ENCODE results near the gene DUS2.

The DUS2 gene

DNA sequence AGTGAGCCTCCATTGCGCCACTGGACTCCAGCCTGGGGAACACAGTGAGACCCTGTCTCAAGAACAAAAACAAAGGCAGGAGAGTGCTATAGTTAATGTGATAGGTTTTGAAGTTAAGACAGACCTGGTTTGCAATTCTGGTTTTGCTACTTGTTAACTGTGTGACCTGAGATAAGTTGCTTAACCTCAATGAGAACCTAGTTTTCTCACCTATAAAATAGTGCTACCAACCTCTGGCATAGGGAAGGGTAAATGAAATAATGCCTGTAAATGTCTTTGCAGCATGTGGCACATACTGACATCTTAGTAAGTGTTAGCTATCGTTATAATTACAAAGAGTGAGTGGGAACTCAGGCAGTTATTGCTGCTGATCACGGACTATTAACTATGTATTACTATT, 32.3 kb downstream of the DUS2 start:
- ChIA-PET CTCF (interaction anchor here (0.7 to 1.6 kb wide), 6 partner anchors 10 to 534 kb away, joined by 3 to 9 read pairs (median 3); no protein-coding TSS in a partner anchor), POLR2A (interaction anchor here (1.0 kb wide), 1 partner anchor 29 kb away, joined by 3 read pairs; no protein-coding TSS in a partner anchor)
- no peaks in the 10 kb centered on the region for H3K27me3 ChIP-seq (replicated peaks in 2 of 5; ENCODE audit: control insufficient read depth in 4 of 5, insufficient read depth in 5 of 5, low read length in 4 of 5)
- WGBS (ENCODE audit: insufficient coverage) = 100% methylated on average over 1 of the region's 3 CpGs
- H3K4me3 ChIP-seq (ENCODE audit: control insufficient read depth in 1 of 7, extremely low read depth in 1 of 7, insufficient read depth in 4 of 7, low read depth in 2 of 7, low read length in 6 of 7) = no peak overlapping the region
- no peak overlapping the region for H3K27ac ChIP-seq (ENCODE audit: insufficient read depth in 1 of 2, low read depth in 1 of 2, low read length in 2 of 2, poor library complexity in 1 of 2, severe bottlenecking in 2 of 2)
- H3K4me1 ChIP-seq (ENCODE audit: control extremely low read depth in 1 of 4, control insufficient read depth in 4 of 4, insufficient read depth in 4 of 4, low read length in 3 of 4) = no peaks in the 10 kb centered on the region
- H3K36me3 ChIP-seq (ENCODE audit: control insufficient read depth in 4 of 4, insufficient read depth in 4 of 4, low read length in 3 of 4) = peaks cover 22 to 61% (median 41%) of the 10 kb centered on the region in 4 experiments
- no peak for DNase-seq
- H3K9me3 ChIP-seq (ENCODE audit: control extremely low read depth in 1 of 5, control insufficient read depth in 4 of 5, insufficient read depth in 2 of 5, low read depth in 1 of 5, low read length in 4 of 5) = no peaks in the 10 kb centered on the region

DNA sequence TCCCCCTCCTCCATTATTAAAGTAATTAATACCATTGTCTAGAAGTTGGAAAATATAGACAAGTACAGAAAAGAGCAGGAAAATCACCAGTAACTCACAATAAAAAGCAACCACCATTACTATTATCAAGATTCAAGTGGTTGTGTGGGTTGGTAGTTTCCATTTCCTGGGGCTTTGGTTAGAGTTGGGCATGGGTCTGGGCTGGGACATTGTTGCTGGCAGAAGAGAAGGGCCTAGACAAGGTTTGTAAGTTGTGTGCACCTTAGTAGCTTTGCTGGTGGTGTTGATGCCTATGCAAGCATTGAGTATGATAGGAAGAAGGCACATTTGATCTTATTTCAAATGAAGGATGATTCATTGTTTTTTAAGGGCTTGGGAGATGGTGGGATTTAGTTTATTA, 36.7 kb downstream of the DUS2 start:
- POLR2A ChIA-PET = no interaction called here
- Histone ChIP-seq H3K27ac (ENCODE audit: insufficient read depth in 1 of 2, low read depth in 1 of 2, low read length in 2 of 2, poor library complexity in 1 of 2, severe bottlenecking in 2 of 2) (no peak overlapping the region), H3K9me3 (ENCODE audit: control extremely low read depth in 1 of 5, control insufficient read depth in 4 of 5, insufficient read depth in 2 of 5, low read depth in 1 of 5, low read length in 4 of 5) (no peaks in the 10 kb centered on the region), H3K4me1 (ENCODE audit: control extremely low read depth in 1 of 4, control insufficient read depth in 4 of 4, insufficient read depth in 4 of 4, low read length in 3 of 4) (peaks cover 0 to 15% (median 1%) of the 10 kb centered on the region in 4 experiments), H3K27me3 (replicated peaks in 2 of 5; ENCODE audit: control insufficient read depth in 4 of 5, insufficient read depth in 5 of 5, low read length in 4 of 5) (no peaks in the 10 kb centered on the region), H3K36me3 (ENCODE audit: control insufficient read depth in 4 of 4, insufficient read depth in 4 of 4, low read length in 3 of 4) (peaks cover 8 to 67% (median 43%) of the 10 kb centered on the region in 4 experiments), H3K4me3 (ENCODE audit: control insufficient read depth in 1 of 7, extremely low read depth in 1 of 7, insufficient read depth in 4 of 7, low read depth in 2 of 7, low read length in 6 of 7) (no peak overlapping the region)
- no peak for DNase-seq
- CTCF ChIA-PET = no interaction called here

DNA sequence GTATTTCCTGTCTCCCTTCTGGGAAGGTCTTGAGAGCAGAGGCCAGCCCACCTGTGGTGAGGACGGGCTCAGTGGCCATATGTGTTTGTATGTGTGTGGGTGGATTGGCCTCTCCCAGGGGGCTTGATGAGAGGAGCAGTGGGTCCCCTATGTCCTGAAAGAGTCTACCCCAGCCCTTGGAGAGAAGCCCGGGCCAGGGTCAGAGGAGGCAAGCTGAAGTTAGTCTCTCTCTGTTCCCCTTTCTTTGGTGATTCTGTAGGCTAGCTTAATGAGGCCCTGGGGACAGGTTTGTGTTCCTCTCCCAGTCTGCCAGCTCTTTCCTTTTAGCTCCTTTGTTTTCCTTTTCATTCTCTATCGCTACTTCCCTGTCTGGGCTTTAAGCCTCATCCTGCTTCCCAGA, 38.3 kb downstream of the DUS2 start:
- WGBS (ENCODE audit: insufficient coverage) = 95% methylated on average over 2 of the region's 3 CpGs
- DNase-seq = no peak
- Histone ChIP-seq H3K4me3 (ENCODE audit: control insufficient read depth in 1 of 7, extremely low read depth in 1 of 7, insufficient read depth in 4 of 7, low read depth in 2 of 7, low read length in 6 of 7) (no peak overlapping the region), H3K4me1 (ENCODE audit: control extremely low read depth in 1 of 4, control insufficient read depth in 4 of 4, insufficient read depth in 4 of 4, low read length in 3 of 4) (peaks cover 0 to 19% (median 2%) of the 10 kb centered on the region in 4 experiments), H3K27ac (ENCODE audit: insufficient read depth in 1 of 2, low read depth in 1 of 2, low read length in 2 of 2, poor library complexity in 1 of 2, severe bottlenecking in 2 of 2) (no peak overlapping the region), H3K27me3 (replicated peaks in 2 of 5; ENCODE audit: control insufficient read depth in 4 of 5, insufficient read depth in 5 of 5, low read length in 4 of 5) (no peaks in the 10 kb centered on the region), H3K9me3 (ENCODE audit: control extremely low read depth in 1 of 5, control insufficient read depth in 4 of 5, insufficient read depth in 2 of 5, low read depth in 1 of 5, low read length in 4 of 5) (no peaks in the 10 kb centered on the region), H3K36me3 (ENCODE audit: control insufficient read depth in 4 of 4, insufficient read depth in 4 of 4, low read length in 3 of 4) (peaks cover 6 to 59% (median 43%) of the 10 kb centered on the region in 4 experiments)
- POLR2A ChIA-PET = no interaction called here
- CTCF ChIA-PET = interaction anchor here (0.8 to 6.7 kb wide), 7 partner anchors 9 to 246 kb away, joined by 3 to 51 read pairs (median 3); no protein-coding TSS in a partner anchor

DNA sequence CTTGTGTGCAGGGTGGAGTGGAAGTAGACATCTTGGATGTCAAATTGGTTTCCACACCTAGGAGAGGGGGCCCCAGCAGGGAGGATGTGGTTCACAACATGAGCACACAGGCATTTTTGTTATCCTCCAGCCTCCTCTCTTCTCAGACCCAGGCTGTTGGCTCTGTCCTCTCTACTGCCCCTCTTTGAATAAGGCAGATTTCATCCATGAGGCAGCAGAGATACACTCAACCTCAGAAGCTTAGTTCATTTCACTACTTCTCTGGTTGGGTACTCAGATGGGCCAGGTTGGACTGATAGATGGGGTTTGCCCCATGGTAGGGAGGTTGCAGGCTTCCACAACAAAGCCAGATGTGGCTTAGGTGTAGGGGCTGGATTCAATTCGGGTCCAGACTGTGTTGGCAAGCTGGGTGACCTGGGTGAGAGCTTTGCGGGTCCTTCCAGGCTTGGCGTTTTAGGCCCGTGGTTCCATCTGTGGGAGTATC, 39.9 kb downstream of the DUS2 start:
- POLR2A ChIA-PET = no interaction called here
- H3K27ac ChIP-seq (ENCODE audit: insufficient read depth in 1 of 2, low read depth in 1 of 2, low read length in 2 of 2, poor library complexity in 1 of 2, severe bottlenecking in 2 of 2) = no peak overlapping the region
- H3K4me1 ChIP-seq (ENCODE audit: control extremely low read depth in 1 of 4, control insufficient read depth in 4 of 4, insufficient read depth in 4 of 4, low read length in 3 of 4) = peaks cover 0 to 19% (median 2%) of the 10 kb centered on the region in 4 experiments
- peaks cover 8 to 59% (median 43%) of the 10 kb centered on the region in 4 experiments for H3K36me3 ChIP-seq (ENCODE audit: control insufficient read depth in 4 of 4, insufficient read depth in 4 of 4, low read length in 3 of 4)
- H3K27me3 ChIP-seq (replicated peaks in 2 of 5; ENCODE audit: control insufficient read depth in 4 of 5, insufficient read depth in 5 of 5, low read length in 4 of 5) = no peaks in the 10 kb centered on the region
- no CpG with 5 or more reads among the region's 4 CpGs for WGBS (ENCODE audit: insufficient coverage)
- no peak overlapping the region for H3K4me3 ChIP-seq (ENCODE audit: control insufficient read depth in 1 of 7, extremely low read depth in 1 of 7, insufficient read depth in 4 of 7, low read depth in 2 of 7, low read length in 6 of 7)
- no peaks in the 10 kb centered on the region for H3K9me3 ChIP-seq (ENCODE audit: control extremely low read depth in 1 of 5, control insufficient read depth in 4 of 5, insufficient read depth in 2 of 5, low read depth in 1 of 5, low read length in 4 of 5)
- CTCF ChIA-PET = interaction anchor here (0.9 to 6.7 kb wide), 4 partner anchors 11 to 22 kb away, joined by 3 to 51 read pairs (median 6); partner anchors contain the start of gene NFATC3
- DNase-seq = no peak

DNA sequence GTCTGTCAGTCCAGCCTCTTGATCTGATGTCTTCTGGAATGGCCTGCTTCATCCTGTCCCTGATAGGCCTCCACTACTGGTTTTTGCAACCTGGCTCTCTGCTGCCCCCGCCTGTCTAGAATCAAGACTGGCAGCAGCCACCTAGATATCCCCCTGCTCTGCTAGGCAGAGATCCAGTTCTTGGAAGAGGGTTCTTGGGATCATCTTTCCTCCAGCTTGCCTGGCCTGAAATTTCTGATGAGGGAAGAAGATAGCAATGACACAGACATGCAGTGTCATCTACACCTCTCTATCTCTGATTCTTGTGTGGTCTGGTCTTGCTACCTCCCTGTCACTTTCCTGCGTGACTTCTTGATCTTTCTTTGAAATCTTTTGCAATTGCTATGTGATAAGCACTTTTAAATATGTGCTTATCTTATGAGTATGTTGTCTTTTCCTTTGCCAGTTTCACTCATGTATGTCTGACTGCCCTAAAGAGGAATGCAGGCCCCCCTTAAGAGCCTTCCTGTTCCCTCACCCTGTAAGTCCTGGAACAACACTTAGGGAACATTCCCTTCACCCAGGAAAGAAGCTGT, 41.8 kb downstream of the DUS2 start:
- POLR2A ChIA-PET = no interaction called here
- peaks cover 8 to 50% (median 36%) of the 10 kb centered on the region in 4 experiments for H3K36me3 ChIP-seq (ENCODE audit: control insufficient read depth in 4 of 4, insufficient read depth in 4 of 4, low read length in 3 of 4)
- 29% methylated on average over 1 of the region's 2 CpGs for WGBS (ENCODE audit: insufficient coverage)

DNA sequence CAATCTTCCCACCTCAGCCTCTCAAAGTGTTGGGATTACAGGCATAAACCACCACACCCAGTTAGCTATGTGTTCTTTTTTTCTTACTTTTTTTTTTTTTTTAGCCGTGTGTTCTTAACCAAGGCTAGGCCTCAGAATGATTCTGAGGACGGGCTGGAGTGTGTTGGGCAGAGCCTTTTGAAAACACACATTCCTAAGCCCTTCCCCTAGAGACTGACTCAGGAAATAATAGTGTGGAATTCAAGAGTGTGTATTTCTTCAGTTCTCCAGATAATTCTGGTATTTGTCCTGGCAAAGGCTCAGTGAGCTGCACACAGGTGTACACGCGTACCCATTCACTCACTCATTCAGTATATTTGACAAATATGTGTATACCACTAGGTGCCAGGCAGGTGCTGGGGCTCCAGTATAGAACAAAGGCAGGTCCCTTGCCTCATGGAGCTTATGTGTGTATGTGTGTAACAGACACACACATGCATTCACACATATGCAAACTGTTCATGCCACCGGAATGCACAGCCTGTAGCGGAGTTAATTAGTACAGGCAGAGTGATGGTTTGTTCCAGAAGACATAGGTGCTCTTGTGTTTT, 42.7 kb downstream of the DUS2 start:
- ChIA-PET POLR2A (no interaction called here), CTCF (interaction anchor here (0.6 to 6.7 kb wide), 17 partner anchors 8 to 188 kb away, joined by 3 to 51 read pairs (median 5); partner anchors contain the start of genes NFATC3 and PSMB10)
- 90% methylated on average over 3 of the region's 6 CpGs for WGBS (ENCODE audit: insufficient coverage)
- H3K4me3 ChIP-seq (ENCODE audit: control insufficient read depth in 1 of 7, extremely low read depth in 1 of 7, insufficient read depth in 4 of 7, low read depth in 2 of 7, low read length in 6 of 7) = no peak overlapping the region
- no peak overlapping the region for H3K27ac ChIP-seq (ENCODE audit: insufficient read depth in 1 of 2, low read depth in 1 of 2, low read length in 2 of 2, poor library complexity in 1 of 2, severe bottlenecking in 2 of 2)
- H3K27me3 ChIP-seq (replicated peaks in 2 of 5; ENCODE audit: control insufficient read depth in 4 of 5, insufficient read depth in 5 of 5, low read length in 4 of 5) = no peaks in the 10 kb centered on the region
- H3K9me3 ChIP-seq (ENCODE audit: control extremely low read depth in 1 of 5, control insufficient read depth in 4 of 5, insufficient read depth in 2 of 5, low read depth in 1 of 5, low read length in 4 of 5) = no peaks in the 10 kb centered on the region
- peaks cover 8 to 48% (median 37%) of the 10 kb centered on the region in 4 experiments for H3K36me3 ChIP-seq (ENCODE audit: control insufficient read depth in 4 of 4, insufficient read depth in 4 of 4, low read length in 3 of 4)
- peaks cover 4 to 36% (median 13%) of the 10 kb centered on the region in 4 experiments for H3K4me1 ChIP-seq (ENCODE audit: control extremely low read depth in 1 of 4, control insufficient read depth in 4 of 4, insufficient read depth in 4 of 4, low read length in 3 of 4)
- DNase-seq = no peak

More for the DNA sequence above, 41.8 kb downstream of the DUS2 start:
- H3K27me3 ChIP-seq (replicated peaks in 2 of 5; ENCODE audit: control insufficient read depth in 4 of 5, insufficient read depth in 5 of 5, low read length in 4 of 5) = no peaks in the 10 kb centered on the region
- H3K4me1 ChIP-seq (ENCODE audit: control extremely low read depth in 1 of 4, control insufficient read depth in 4 of 4, insufficient read depth in 4 of 4, low read length in 3 of 4) = peaks cover 0 to 27% (median 7%) of the 10 kb centered on the region in 4 experiments
- no peaks in the 10 kb centered on the region for H3K9me3 ChIP-seq (ENCODE audit: control extremely low read depth in 1 of 5, control insufficient read depth in 4 of 5, insufficient read depth in 2 of 5, low read depth in 1 of 5, low read length in 4 of 5)
- no peak overlapping the region for H3K4me3 ChIP-seq (ENCODE audit: control insufficient read depth in 1 of 7, extremely low read depth in 1 of 7, insufficient read depth in 4 of 7, low read depth in 2 of 7, low read length in 6 of 7)
- peak; percentile 55 to 77 (median 67) for DNase-seq
- CTCF ChIA-PET = interaction anchor here (0.9 to 6.7 kb wide), 15 partner anchors 9 to 165 kb away, joined by 3 to 51 read pairs (median 6); partner anchors contain the start of gene NFATC3
- no peak overlapping the region for H3K27ac ChIP-seq (ENCODE audit: insufficient read depth in 1 of 2, low read depth in 1 of 2, low read length in 2 of 2, poor library complexity in 1 of 2, severe bottlenecking in 2 of 2)

DNA sequence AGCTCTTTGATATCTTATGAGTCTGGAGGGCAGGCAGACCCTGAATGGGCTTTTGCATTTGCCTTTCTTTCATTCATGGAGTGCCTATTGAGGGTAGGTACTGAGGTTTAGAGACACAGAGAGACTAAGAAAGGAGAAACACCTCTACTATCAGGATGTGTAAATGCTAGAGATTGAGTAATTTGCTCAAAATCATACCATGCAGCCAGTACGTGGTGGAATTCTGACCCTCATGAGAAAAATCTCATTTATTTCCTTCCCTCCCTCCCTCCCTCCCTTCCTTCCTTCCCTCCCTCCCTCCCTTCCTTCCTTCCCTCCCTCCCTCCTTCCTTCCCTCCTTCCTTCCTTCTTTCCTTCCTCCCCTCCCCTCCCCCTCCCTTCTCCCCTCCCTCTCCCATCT, 43.7 kb downstream of the DUS2 start:
- ChIA-PET CTCF (interaction anchor here (0.9 to 6.7 kb wide), 7 partner anchors 7 to 189 kb away, joined by 3 to 51 read pairs (median 4); partner anchors contain the start of gene PSMB10), POLR2A (no interaction called here)
- no peaks in the 10 kb centered on the region for H3K9me3 ChIP-seq (ENCODE audit: control extremely low read depth in 1 of 5, control insufficient read depth in 4 of 5, insufficient read depth in 2 of 5, low read depth in 1 of 5, low read length in 4 of 5)
- peaks cover 4 to 36% (median 13%) of the 10 kb centered on the region in 4 experiments for H3K4me1 ChIP-seq (ENCODE audit: control extremely low read depth in 1 of 4, control insufficient read depth in 4 of 4, insufficient read depth in 4 of 4, low read length in 3 of 4)
- no peak overlapping the region for H3K4me3 ChIP-seq (ENCODE audit: control insufficient read depth in 1 of 7, extremely low read depth in 1 of 7, insufficient read depth in 4 of 7, low read depth in 2 of 7, low read length in 6 of 7)
- no CpG with 5 or more reads among the region's 1 CpG for WGBS (ENCODE audit: insufficient coverage)
- DNase-seq = no peak
- no peaks in the 10 kb centered on the region for H3K27me3 ChIP-seq (replicated peaks in 2 of 5; ENCODE audit: control insufficient read depth in 4 of 5, insufficient read depth in 5 of 5, low read length in 4 of 5)
- peaks cover 6 to 48% (median 36%) of the 10 kb centered on the region in 4 experiments for H3K36me3 ChIP-seq (ENCODE audit: control insufficient read depth in 4 of 4, insufficient read depth in 4 of 4, low read length in 3 of 4)
- no peak overlapping the region for H3K27ac ChIP-seq (ENCODE audit: insufficient read depth in 1 of 2, low read depth in 1 of 2, low read length in 2 of 2, poor library complexity in 1 of 2, severe bottlenecking in 2 of 2)

All from common myeloid progenitor, CD34-positive (primary cell).